Activated CD4-positive, alpha-beta T cell treated with anti-CD3 and anti-CD28 coated beads for 36 hours (primary cell): ENCODE data around the gene B4GALNT4. TPM values are rescaled to one million over a fixed set of nuclear protein-coding genes. Genes with fewer than 3 reads are reported as not detected.
"Not testable (repeated sequence)": the region's sequence is repeated elsewhere in the genome, so short reads cannot be mapped to it uniquely, and the experiment has no call there.

ENCODE experiments used
- ATAC-seq: fragments of 200-7000 bp; cut with Tn5 transposase; one replicate; pipeline ENCODE4 v1.10.0; 2021; ENCODE audit warnings: mild to moderate bottlenecking, moderate library complexity
- CTCF ChIA-PET: fragments of 350-600 bp; sonication (Branson Sonifier 250); formaldehyde crosslinking; loops from one replicate; lab custom pipeline; 2021; ENCODE audit warnings: antibody characterized with exemption; lab: Charles Lee
- POLR2A ChIA-PET: fragments of 350-600 bp; sonication (Branson Sonifier 250); formaldehyde crosslinking; loops from one replicate; lab custom pipeline; 2021; ENCODE audit warnings: antibody characterized with exemption, inconsistent platforms; lab: Charles Lee
- DNase-seq: peaks from one replicate; pipeline ENCODE4 v3.0.0-alpha.2; 2020
- H3K27ac Mint-ChIP-seq: one replicate; pipeline ENCODE4 v1.8.0; 2021; ENCODE audit warnings: mixed read lengths
- H3K27me3 Mint-ChIP-seq: one replicate; pipeline ENCODE4 v1.8.0; 2021; ENCODE audit warnings: mixed read lengths
- H3K36me3 Mint-ChIP-seq: one replicate; pipeline ENCODE4 v1.8.0; 2021; ENCODE audit warnings: low read depth, mixed read lengths
- H3K4me1 Mint-ChIP-seq: one replicate; pipeline ENCODE4 v1.8.0; 2021; ENCODE audit warnings: mixed read lengths
- H3K4me3 Mint-ChIP-seq: one replicate; pipeline ENCODE4 v1.8.0; 2021; ENCODE audit warnings: mild to moderate bottlenecking, moderate library complexity, mixed read lengths
- H3K9me3 Mint-ChIP-seq: one replicate; pipeline ENCODE4 v1.8.0; 2021; ENCODE audit warnings: low read depth, mixed read lengths
- intact Hi-C, 2 experiments: fragments of 100-400 bp; cut with DNase I in 1 of 2; cut with micrococcal nuclease in 1 of 2; formaldehyde crosslinking; loops; one replicate each; pipeline versions ENCODE4 v1.14.2 to v1.15.1; 2022 to 2024; cut with DNase I, micrococcal nuclease
- total RNA-seq, 2 experiments: library from RNA; stranded (reverse); gene quantifications; one replicate each; pipeline ENCODE4 v1.2.3, GENCODE V29; 2021

Gene B4GALNT4
- total RNA-seq, 2 experiments from 2014 or later, result 3.8 to 6.6 TPM

GRCh38 chr11:329886-330253 lies 39.4 kb upstream of the B4GALNT4 start:
- ATAC-seq (no peak), DNase-seq (no peak)
- Mint-ChIP-seq H3K4me1 (peaks cover 62% of the 10 kb centered on the region), H3K27me3 (no peaks in the 10 kb centered on the region), H3K36me3 (no peaks in the 10 kb centered on the region), H3K9me3 (no peaks in the 10 kb centered on the region), H3K4me3 (peak overlapping the region; percentile 58), H3K27ac (peak overlapping the region; percentile 82)
- POLR2A ChIA-PET, result interaction anchor here (0.8 to 1.2 kb wide), 4 partner anchors 10 to 74 kb away, joined by 3 read pairs; no protein-coding TSS in a partner anchor
- CTCF ChIA-PET, result interaction anchor here (0.6 to 1.9 kb wide), 8 partner anchors 10 to 95 kb away, joined by 3 to 10 read pairs (median 4); no protein-coding TSS in a partner anchor
- intact Hi-C loops, result no loop called here

DNA sequence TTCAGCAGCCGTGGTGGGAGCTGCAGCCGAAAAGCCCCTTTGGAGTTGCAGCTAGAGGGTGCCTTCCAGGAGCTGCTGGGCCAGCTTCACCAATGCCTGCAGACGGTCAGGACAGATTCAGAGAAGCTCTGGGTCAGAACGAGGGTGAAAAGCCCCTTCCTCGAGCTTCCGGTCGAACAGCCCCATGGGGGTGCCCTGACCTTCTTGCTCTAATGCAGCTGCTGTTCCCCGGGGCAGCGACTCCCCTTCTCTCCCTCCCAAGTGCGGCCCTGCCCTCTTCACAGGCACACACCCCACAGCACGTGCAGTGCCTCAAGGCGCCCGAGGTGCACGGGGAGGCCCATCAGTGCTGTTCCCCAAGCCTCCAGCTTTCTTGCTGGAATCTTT lies 39.0 kb upstream of the B4GALNT4 start:
- ATAC-seq (no peak), DNase-seq (no peak)
- Mint-ChIP-seq H3K27ac (no peak overlapping the region), H3K4me3 (peak overlapping the region; percentile 58), H3K4me1 (peaks cover 60% of the 10 kb centered on the region), H3K36me3 (no peaks in the 10 kb centered on the region), H3K9me3 (no peaks in the 10 kb centered on the region), H3K27me3 (no peaks in the 10 kb centered on the region)
- ChIA-PET CTCF (interaction anchor here (0.7 to 1.9 kb wide), 6 partner anchors 9 to 95 kb away, joined by 4 to 10 read pairs (median 4); no protein-coding TSS in a partner anchor), POLR2A (interaction anchor here (0.8 to 1.2 kb wide), 4 partner anchors 10 to 73 kb away, joined by 3 read pairs; no protein-coding TSS in a partner anchor)
- intact Hi-C loops, result no loop called here

GRCh38 chr11:330694-331357 lies 38.5 kb upstream of the B4GALNT4 start:
- intact Hi-C loops, result no loop called here
- Mint-ChIP-seq H3K36me3 (no peaks in the 10 kb centered on the region), H3K9me3 (no peaks in the 10 kb centered on the region), H3K4me3 (peak overlapping the region; percentile 58), H3K27ac (peak overlapping the region; percentile 33), H3K4me1 (peaks cover 62% of the 10 kb centered on the region), H3K27me3 (no peaks in the 10 kb centered on the region)
- ChIA-PET POLR2A (interaction anchor here (0.8 to 1.0 kb wide), 2 partner anchors 25 to 73 kb away, joined by 3 read pairs; no protein-coding TSS in a partner anchor), CTCF (interaction anchor here (0.7 to 1.9 kb wide), 4 partner anchors 9 to 96 kb away, joined by 4 to 10 read pairs (median 5); no protein-coding TSS in a partner anchor)
- DNase-seq, result peak; percentile 56
- ATAC-seq, result no peak

- Mint-ChIP-seq H3K4me3 (peak overlapping the region; percentile 30), H3K9me3 (no peaks in the 10 kb centered on the region), H3K4me1 (peaks cover 61% of the 10 kb centered on the region), H3K36me3 (no peaks in the 10 kb centered on the region), H3K27ac (no peak overlapping the region), H3K27me3 (no peaks in the 10 kb centered on the region)
- intact Hi-C loops, result no loop called here
- ChIA-PET CTCF (no interaction called here), POLR2A (interaction anchor here (1.0 kb wide), 1 partner anchor 24 kb away, joined by 3 read pairs; no protein-coding TSS in a partner anchor)
- ATAC-seq, result no peak
- DNase-seq, result no peak
Observed at GRCh38 chr11:331358-332060, 37.8 kb upstream of the B4GALNT4 start.

DNA sequence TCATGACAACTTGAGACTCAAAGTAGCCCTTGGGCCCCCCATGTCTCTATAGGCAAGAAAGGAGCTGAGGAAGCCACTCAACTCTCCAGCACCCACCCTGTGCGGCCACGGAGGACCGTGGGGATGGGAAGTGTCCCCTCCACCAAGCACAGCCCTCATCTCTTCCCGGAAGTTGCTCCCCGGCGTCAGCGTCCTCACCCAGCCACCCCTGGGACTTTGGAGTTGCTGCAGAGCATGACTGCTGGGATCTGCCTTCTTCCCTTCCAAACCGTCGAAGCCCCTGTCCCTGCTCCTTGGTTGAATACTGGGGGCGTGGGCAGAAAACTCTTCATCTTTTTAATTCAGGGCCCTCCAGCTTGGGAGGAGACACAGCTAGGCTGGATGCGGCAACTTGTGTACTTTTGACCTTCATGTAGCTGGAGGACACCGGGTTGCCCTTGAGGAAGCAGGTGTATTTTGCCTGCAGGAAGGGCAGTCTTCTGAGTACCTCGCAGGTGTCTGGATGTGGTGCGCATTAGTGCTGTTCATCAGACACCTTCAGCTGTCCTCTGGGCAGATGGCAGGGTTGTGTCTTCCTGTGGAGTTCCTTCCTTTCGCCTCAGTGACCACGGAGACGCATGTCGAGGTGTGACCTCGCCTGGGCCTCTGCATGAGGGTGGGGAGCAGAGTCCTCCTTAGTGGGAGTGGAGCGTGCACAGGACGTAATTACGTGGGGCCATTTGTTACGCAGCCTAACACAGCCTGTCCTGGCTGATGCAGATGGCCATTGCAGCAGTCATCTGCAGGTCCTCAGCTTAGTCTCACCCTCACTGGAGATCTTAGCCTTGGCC lies 36.4 kb upstream of the B4GALNT4 start:
- Mint-ChIP-seq H3K4me3 (no peak overlapping the region), H3K27me3 (no peaks in the 10 kb centered on the region), H3K9me3 (no peaks in the 10 kb centered on the region), H3K27ac (peak overlapping the region; percentile 10), H3K36me3 (no peaks in the 10 kb centered on the region), H3K4me1 (peaks cover 54% of the 10 kb centered on the region)
- no peak for ATAC-seq
- POLR2A ChIA-PET, result no interaction called here
- CTCF ChIA-PET, result no interaction called here
- intact Hi-C loops, result no loop called here
- no peak for DNase-seq

DNA sequence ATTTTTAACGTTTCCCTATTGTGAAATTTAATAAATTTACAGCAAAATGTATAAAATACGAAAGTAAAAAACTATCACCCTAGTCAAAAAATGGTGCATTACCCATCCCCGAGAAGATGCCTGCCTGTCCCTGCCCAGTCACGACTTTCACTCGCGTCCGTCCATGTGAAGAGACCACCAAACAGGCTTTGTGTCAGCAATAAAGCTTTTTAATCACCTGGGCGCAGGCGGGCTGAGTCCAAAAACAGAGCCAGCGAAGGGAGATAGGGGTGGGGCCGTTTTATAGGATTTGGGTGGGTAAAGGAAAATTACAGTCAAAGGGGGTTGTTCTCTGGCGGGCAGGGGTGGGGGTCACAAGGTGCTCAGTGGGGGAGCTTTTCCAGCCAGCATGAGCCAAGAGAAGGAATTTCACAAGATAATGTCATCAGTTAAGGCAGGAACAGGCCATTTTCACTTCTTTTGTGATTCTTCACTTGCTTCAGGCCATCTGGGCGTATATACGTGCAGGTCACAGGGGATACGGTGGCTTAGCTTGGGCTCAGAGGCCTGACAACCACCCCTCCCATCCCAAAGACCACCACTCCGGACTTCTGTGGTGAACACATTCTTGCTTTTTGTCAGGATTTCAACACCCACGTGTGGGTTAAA lies 35.6 kb upstream of the B4GALNT4 start:
- POLR2A ChIA-PET, H3K27ac Mint-ChIP-seq, H3K27me3 Mint-ChIP-seq, H3K4me3 Mint-ChIP-seq, H3K36me3 Mint-ChIP-seq, DNase-seq, intact Hi-C loops, ATAC-seq, H3K9me3 Mint-ChIP-seq: not testable (repeated sequence)
- CTCF ChIA-PET, result interaction anchor here (0.7 kb wide), 1 partner anchor 1836 kb away, joined by 3 read pairs; no protein-coding TSS in a partner anchor
- H3K4me1 Mint-ChIP-seq, result peaks cover 50% of the 10 kb centered on the region

- no peak overlapping the region for H3K4me3 Mint-ChIP-seq
- H3K36me3 Mint-ChIP-seq, result no peaks in the 10 kb centered on the region
- ATAC-seq (no peak), DNase-seq (no peak)
- CTCF ChIA-PET, result no interaction called here
- H3K27ac Mint-ChIP-seq, result no peak overlapping the region
- peaks cover 43% of the 10 kb centered on the region for H3K4me1 Mint-ChIP-seq
- intact Hi-C loops, result no loop called here
- no peaks in the 10 kb centered on the region for H3K27me3 Mint-ChIP-seq
- POLR2A ChIA-PET, result no interaction called here
- H3K9me3 Mint-ChIP-seq, result no peaks in the 10 kb centered on the region
Observed at GRCh38 chr11:334264-334994, 34.9 kb upstream of the B4GALNT4 start.

- ChIA-PET POLR2A (no interaction called here), CTCF (interaction anchor here (0.8 kb wide), 1 partner anchor 26 kb away, joined by 4 read pairs; no protein-coding TSS in a partner anchor)
- H3K27ac Mint-ChIP-seq, result peak overlapping the region; percentile 20
- DNase-seq (no peak), ATAC-seq (no peak)
- H3K9me3 Mint-ChIP-seq, result no peaks in the 10 kb centered on the region
- intact Hi-C loops, result no loop called here
- no peak overlapping the region for H3K4me3 Mint-ChIP-seq
- H3K4me1 Mint-ChIP-seq, result peaks cover 38% of the 10 kb centered on the region
- H3K36me3 Mint-ChIP-seq, result no peaks in the 10 kb centered on the region
- H3K27me3 Mint-ChIP-seq, result no peaks in the 10 kb centered on the region
Observed at GRCh38 chr11:335779-336658, 33.3 kb upstream of the B4GALNT4 start.

GRCh38 chr11:336659-337198 lies 32.6 kb upstream of the B4GALNT4 start:
- Mint-ChIP-seq H3K36me3 (no peaks in the 10 kb centered on the region), H3K4me3 (no peak overlapping the region), H3K27me3 (no peaks in the 10 kb centered on the region), H3K4me1 (peaks cover 36% of the 10 kb centered on the region), H3K9me3 (no peaks in the 10 kb centered on the region), H3K27ac (peak overlapping the region; percentile 20)
- POLR2A ChIA-PET, result no interaction called here
- intact Hi-C loops, result no loop called here
- no peak for ATAC-seq
- CTCF ChIA-PET, result interaction anchor here (0.8 kb wide), 1 partner anchor 27 kb away, joined by 4 read pairs; no protein-coding TSS in a partner anchor
- no peak for DNase-seq
